Measurements from ENCODE around the gene PACS2.
"Not testable (repeated sequence)": the region's sequence is repeated elsewhere in the genome, so short reads cannot be mapped to it uniquely, and the experiment has no call there.

The PACS2 gene

DNA sequence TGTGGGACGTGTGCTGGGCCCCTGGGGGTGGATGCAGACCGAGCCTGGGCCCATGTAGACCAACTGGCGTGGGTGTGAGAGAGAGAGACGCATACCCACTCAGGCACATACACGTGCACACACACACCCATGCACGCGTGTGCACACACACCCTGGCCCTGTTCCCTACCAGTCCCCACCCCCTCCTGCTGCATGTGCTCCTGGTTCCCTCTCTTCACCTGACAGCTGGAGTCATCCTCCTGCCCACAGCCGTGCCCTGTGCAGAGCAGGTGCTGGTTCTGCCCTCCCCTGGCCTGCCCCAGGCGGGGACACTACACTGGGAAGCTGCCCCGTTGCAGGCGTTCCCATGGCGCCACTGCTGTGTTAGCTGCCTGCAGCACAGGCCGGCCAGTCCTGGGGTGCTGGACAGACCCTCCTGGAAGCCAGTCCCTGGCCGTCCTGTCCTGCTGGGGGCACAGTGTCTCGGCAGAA is 18.5 kb downstream of the PACS2 start:
- DNase-seq, result peak in 1 of 2 experiments; percentile 35

- DNase-seq, result no peak
Observed at GRCh38 chr14:105333613-105334364, 19.2 kb downstream of the PACS2 start.

- DNase-seq, result no peak
Observed at GRCh38 chr14:105334383-105335230, 20.1 kb downstream of the PACS2 start.

GRCh38 chr14:105335231-105335542 is 20.6 kb downstream of the PACS2 start:
- not testable (repeated sequence) for DNase-seq

GRCh38 chr14:105335735-105336476 is 21.4 kb downstream of the PACS2 start:
- DNase-seq, result no peak

DNA sequence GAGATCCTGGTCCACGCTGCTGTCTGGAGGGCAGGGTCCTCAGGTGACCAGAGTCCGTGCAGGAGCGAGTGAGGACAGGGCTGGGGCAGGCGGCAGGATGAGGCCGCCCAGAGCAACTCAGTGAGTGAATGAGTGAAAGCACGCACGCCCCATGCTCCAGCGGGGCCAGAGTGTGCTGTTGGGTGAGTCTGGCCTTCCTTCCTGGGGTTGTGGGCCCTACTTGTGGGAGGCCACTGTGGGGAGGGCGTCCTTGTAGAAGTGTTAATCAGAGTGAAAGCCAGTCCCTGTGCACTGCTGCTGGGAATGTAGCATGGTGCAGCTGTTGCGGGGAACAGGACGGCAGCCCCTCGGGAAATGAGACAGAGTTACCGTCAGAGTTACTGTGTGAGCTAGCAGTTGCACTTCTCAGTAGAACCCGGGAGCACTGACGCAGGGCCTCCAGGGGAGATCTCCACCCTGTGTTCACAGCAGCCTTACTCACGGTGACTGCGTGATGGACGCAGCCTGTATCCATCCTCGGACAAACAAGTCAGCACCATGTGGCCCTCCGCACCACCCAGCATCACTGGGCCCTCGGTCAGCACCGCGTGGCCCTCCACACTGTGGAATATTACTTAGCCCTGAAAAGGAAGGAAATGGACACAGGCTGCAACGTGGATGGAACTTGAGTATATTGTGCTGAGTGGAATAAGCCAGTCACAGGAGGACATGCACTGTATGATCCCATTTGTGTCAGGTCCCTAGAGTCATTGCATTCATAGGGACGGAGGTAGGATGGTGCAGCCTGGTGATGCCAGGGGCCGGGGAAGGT is 22.1 kb downstream of the PACS2 start:
- no peak for DNase-seq

DNA sequence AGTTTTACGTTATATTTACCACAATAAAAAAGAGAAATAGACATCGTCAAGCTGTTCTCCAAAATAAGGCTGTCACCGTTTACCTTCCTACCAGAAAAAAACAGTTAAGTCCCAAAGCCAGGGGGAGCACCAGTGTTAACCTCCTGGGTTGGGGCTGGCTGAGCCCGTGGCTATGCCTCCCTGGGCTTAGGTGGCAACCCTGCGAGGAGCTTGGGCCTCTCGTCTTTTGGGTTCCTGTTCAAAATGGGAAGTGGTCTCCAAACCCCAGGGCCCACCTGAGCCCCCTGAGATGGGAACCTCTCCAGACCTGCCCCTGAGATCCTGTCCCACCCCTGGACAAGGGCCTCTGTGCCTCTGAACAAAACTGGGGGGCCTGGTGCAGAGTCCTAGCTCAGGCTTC is 22.9 kb downstream of the PACS2 start:
- DNase-seq, result no peak

- no peak for DNase-seq
Observed at GRCh38 chr14:105337966-105338741, 23.6 kb downstream of the PACS2 start.

DNA sequence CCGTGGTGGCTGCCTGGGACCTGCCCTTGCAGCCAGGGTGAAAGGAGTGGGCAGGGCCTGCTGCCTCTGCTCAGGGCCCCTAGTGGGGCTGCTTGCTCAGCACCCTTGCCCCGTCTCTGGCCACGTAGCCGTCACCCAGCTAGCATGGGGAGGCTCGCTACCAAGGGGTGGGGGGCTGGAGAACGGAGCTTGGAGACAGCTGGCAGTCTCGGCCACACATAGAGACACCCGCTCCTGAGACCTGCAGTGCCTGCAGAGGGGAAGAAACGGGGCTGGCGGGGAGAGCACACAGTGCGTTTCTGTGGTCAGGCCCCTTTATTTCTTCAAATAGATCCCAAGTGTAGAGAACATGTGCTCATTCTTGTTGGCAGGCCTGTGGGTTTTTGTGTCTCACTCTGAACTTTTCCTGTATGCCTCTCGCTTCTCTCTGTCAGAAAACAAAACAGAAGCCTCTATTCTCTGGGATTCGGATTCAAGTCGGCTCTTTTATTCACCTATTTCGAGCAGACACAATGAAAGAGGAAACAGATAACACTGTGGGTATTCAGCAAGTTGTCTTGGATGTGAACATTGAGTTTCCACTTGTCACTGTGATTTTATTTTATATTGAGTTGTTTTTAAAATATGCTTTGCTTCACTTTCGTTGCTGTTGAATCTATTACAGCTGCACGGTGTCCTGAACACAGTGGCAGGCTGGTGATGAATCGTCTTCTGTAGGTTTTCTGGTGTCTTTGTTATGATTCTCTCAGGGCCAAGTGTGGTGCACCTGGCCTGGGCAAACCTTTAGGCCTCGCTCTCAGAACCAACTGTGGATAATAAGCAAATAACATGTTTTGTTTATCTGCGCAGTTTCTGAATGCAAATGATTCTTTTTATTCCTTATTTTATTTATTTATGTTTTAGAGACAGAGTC is 26.5 kb downstream of the PACS2 start:
- peak in 1 of 2 experiments; percentile 30 for DNase-seq

- peak in 1 of 2 experiments; percentile 40 for DNase-seq
Observed at GRCh38 chr14:105343194-105343593, 28.6 kb downstream of the PACS2 start.

- no peak for DNase-seq
Observed at GRCh38 chr14:105346200-105346533, 31.6 kb downstream of the PACS2 start.

- DNase-seq, result no peak
Observed at GRCh38 chr14:105346876-105347586, 32.5 kb downstream of the PACS2 start.

- DNase-seq, result no peak
Observed at GRCh38 chr14:105347587-105347968, 33.0 kb downstream of the PACS2 start.

GRCh38 chr14:105348169-105348944 is 33.8 kb downstream of the PACS2 start:
- no peak for DNase-seq

GRCh38 chr14:105348945-105349699 is 34.6 kb downstream of the PACS2 start:
- DNase-seq, result no peak

GRCh38 chr14:105349992-105350391 is 35.4 kb downstream of the PACS2 start:
- DNase-seq, result no peak

GRCh38 chr14:105350450-105351244 is 36.1 kb downstream of the PACS2 start:
- no peak for DNase-seq

GRCh38 chr14:105351410-105351809 is 36.9 kb downstream of the PACS2 start:
- no peak for DNase-seq
